GM10266 (cell line): ENCODE data around the gene MYLK4.

Experiments used
- DNase-seq: peaks from one replicate; pipeline ENCODE4 v3.0.0; 2012; ENCODE audit errors: extremely low spot score
- TF ChIP-seq, protein P1 (sequence below): IDR thresholded peaks from 2 replicates; pipeline ENCODE4 v1.5.1; 2012; ENCODE audit warnings: mild to moderate bottlenecking, low read depth; ENCODE audit not compliant: control insufficient read depth, insufficient read depth; ENCODE audit errors: missing control alignments

The MYLK4 gene

DNA sequence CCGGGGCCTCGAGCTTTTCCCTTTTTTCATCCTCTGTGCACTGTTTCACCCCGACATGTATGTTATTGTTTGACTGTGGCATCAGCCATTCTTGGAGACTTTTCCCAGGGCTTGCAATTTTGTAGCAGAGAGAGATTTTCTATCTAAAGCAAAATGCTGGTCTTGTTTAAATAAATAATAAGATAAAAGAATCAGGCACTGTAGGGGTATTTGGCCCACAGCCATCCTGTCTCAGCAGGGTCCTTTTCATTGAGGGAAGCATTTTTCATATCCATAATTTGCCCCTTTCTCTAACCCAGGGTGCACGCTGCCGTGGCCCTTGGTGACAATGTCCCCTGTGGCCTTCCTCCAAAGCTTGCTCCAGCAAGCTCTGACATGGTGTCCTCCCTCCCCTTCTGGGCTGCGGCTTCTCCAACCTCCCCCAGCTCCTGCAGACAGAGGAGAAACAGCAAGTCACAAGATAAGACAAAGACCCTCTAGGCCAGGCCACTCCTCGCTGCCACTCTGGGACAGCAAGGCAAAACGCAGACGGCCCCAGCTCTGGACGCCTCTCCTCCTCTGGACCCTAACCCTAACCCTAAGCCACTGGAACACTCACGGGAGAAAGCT is 117.6 kb downstream of the MYLK4 start:
- TF ChIP-seq, protein P1, sequence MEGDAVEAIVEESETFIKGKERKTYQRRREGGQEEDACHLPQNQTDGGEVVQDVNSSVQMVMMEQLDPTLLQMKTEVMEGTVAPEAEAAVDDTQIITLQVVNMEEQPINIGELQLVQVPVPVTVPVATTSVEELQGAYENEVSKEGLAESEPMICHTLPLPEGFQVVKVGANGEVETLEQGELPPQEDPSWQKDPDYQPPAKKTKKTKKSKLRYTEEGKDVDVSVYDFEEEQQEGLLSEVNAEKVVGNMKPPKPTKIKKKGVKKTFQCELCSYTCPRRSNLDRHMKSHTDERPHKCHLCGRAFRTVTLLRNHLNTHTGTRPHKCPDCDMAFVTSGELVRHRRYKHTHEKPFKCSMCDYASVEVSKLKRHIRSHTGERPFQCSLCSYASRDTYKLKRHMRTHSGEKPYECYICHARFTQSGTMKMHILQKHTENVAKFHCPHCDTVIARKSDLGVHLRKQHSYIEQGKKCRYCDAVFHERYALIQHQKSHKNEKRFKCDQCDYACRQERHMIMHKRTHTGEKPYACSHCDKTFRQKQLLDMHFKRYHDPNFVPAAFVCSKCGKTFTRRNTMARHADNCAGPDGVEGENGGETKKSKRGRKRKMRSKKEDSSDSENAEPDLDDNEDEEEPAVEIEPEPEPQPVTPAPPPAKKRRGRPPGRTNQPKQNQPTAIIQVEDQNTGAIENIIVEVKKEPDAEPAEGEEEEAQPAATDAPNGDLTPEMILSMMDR: no peak
- DNase-seq: no peak

DNA sequence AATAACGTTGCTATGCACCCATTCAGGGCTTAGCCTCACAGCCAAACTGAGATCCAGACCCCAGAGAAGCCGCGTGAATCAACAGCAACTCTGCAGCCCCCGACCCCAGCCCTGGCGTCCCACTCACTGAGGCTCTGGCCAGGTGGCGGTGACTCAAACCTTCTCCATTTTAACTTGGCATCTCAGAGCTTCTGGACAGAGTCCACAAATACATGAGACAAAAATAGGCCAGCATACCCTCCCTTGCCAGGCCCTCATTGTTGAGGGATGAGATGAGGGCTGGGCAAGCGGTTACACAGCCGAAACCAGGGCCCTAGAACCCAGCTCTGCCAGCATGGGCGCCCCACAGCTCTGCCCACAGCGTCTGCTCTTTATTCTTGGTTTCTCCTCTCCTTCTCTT is 118.4 kb downstream of the MYLK4 start:
- no peak for DNase-seq
- TF ChIP-seq, protein P1: no peak

DNA sequence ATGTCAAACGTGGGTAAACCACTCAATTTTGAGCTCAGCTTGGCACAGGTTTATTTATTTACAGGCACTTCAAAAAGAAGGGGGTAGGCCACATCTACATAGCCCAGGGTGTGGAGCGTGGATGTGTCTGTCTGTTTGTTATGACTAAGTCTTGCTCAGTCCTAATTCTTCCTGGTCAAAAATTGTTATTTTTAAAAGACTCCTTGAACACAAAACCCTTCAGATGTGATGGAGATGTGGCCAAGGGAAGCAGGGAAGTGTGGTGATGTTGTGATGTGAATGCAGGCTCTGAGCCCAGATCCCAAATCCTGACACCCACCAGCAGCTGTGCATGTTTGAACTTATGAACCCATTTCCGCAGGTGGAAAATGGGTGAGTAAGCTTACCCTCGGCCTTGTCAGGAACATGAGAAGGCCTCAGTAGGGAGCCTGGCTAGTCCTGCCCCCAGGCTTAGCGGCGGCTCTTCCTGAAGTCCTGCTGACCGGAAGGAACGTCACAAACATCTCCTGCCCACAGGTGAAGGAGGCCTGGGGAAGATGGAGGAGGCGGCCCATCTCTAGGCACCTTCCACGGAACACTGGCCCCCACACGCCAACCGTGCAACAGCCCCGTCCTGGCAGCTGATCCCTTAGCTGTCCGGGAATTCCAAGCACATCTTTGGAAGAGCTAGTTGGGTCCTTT is 119.7 kb downstream of the MYLK4 start:
- TF ChIP-seq, protein P1: no peak
- no peak for DNase-seq

DNA sequence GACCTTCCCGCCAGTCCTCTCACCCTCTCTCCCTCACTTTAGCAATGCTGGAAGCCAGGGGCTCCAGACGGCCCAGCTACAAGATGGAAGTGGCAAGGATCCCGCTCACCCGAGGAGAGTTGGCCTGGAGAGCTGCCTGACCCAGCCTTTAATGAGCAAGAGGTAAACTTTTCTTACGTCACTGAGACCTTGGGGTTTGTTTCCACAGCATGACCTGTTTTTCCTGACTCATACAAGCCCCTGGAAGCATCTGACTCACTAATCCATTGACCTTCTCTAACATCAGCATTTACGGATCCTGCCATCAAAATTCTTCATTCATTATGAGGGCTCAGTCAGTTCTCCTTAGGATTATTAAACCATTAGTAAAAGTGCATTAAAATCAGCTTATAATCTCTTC is 120.4 kb downstream of the MYLK4 start:
- TF ChIP-seq, protein P1: no peak
- DNase-seq: no peak

DNA sequence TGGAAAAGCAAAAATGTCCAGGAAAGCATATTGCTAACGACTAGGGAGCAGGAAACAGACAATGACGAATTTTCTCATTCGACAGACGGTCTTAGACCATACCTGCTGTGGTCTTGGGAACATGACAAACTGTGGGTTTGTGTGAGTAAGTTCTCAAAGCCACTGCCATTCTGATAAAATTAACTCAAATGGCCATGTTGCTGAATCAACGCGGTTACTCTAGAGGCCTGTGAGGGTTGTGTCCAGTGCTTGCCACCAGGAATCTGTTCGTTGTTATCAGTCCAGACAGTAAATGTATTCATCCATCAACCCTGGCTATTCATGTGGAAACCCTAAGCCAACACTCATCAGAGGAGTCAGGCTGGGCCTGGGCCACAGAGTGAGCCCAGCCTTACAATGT is 124.3 kb downstream of the MYLK4 start:
- TF ChIP-seq, protein P1: no peak
- DNase-seq: no peak

DNA sequence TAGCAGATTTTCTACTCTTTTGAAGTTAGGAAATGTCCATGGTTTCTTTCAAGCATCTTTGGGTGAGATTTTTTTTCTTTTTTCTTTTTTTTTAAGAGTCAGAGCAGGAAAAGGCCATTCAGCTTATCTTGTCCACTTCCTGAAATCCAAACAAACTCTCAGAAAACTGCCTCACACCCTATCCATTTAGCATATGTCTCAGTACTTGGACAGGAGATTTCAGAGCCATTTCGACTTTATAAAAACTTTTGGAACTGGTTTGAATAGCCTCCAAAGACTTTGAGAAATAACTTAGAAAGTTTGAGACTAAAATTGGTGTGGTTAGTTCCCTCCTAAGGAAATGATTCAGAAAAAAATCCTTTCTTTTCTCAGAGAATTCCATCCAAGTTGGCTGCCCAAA is 125.1 kb downstream of the MYLK4 start:
- TF ChIP-seq, protein P1: no peak
- no peak for DNase-seq

DNA sequence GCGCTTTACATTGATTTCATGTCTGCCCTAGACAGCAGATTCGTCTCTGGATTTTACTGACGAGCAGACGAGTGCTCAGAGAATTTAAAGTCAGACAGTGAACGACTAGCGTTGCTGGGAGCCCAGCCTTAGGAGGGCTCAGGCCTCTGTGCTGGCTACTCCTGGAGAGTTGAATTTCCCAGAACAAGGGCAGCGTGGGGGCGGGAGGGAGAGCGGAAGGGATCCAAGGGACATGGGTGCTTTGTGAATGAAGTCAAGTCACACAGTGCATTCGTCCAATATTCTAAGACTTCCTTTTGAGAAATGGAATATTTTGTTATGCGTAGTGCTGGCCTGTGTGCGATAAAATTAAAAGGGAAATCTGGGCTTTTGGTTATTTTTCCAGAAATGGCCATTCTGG is 126.5 kb downstream of the MYLK4 start:
- DNase-seq: no peak
- TF ChIP-seq, protein P1: no peak
